Trophoblast cell (in vitro differentiated cells and primary cell): ENCODE measurements around the gene HS6ST3.

Source experiments
- DNase-seq, 2 donors: peaks; one replicate each; pipeline ENCODE4 v3.0.0-alpha.2; 2016
- H2AFZ ChIP-seq: 2 replicates; pipeline ENCODE4 v1.6.1; 2013; ENCODE audit warnings: low read length, moderate library complexity, mild to moderate bottlenecking; ENCODE audit not compliant: insufficient read depth, poor library complexity
- H2AK5ac ChIP-seq: 2 replicates; pipeline ENCODE4 v1.6.1; 2013; ENCODE audit warnings: mild to moderate bottlenecking, low read length
- H2BK120ac ChIP-seq: 2 replicates; pipeline ENCODE4 v1.6.1; 2013; ENCODE audit warnings: low read length, mild to moderate bottlenecking, moderate library complexity; ENCODE audit not compliant: insufficient read depth, poor library complexity
- H2BK12ac ChIP-seq: 2 replicates; pipeline ENCODE4 v1.6.1; 2013; ENCODE audit warnings: mild to moderate bottlenecking, low read length, moderate library complexity
- H2BK5ac ChIP-seq: 2 replicates; pipeline ENCODE4 v1.6.1; 2013; ENCODE audit warnings: low read length, low read depth, moderate library complexity, mild to moderate bottlenecking; ENCODE audit not compliant: poor library complexity
- H3K14ac ChIP-seq: 2 replicates; pipeline ENCODE4 v1.6.1; 2013; ENCODE audit warnings: mild to moderate bottlenecking, low read length
- H3K18ac ChIP-seq: 2 replicates; pipeline ENCODE4 v1.6.1; 2013; ENCODE audit warnings: mild to moderate bottlenecking, low read length
- H3K23ac ChIP-seq: 2 replicates; pipeline ENCODE4 v1.6.1; 2013; ENCODE audit warnings: low read length
- H3K27ac ChIP-seq: 2 replicates; pipeline ENCODE4 v1.5.1; 2013; ENCODE audit warnings: low read depth, mild to moderate bottlenecking, inconsistent platforms, low read length, moderate library complexity
- H3K27me3 ChIP-seq: 2 replicates; pipeline ENCODE4 v1.6.1; 2013; ENCODE audit warnings: inconsistent platforms, mild to moderate bottlenecking, low read length, moderate library complexity; ENCODE audit not compliant: insufficient read depth
- H3K36me3 ChIP-seq, 2 experiments: 1 replicate in 1 of 2; 2 replicates in 1 of 2; pipeline ENCODE4 v1.6.1; 2013; ENCODE audit warnings: low read length in 2 of 2, mild to moderate bottlenecking in 2 of 2, moderate library complexity in 1 of 2; ENCODE audit not compliant: insufficient read depth in 2 of 2, control insufficient read depth in 1 of 2
- H3K4ac ChIP-seq: 2 replicates; pipeline ENCODE4 v1.6.1; 2013; ENCODE audit warnings: low read depth, mild to moderate bottlenecking, low read length, moderate library complexity
- H3K4me1 ChIP-seq, 2 experiments: 1 replicate in 1 of 2; 2 replicates in 1 of 2; pipeline ENCODE4 v1.6.1; 2013; ENCODE audit warnings: low read length in 2 of 2, mild to moderate bottlenecking in 2 of 2, moderate library complexity in 1 of 2; ENCODE audit not compliant: insufficient read depth in 2 of 2, control insufficient read depth in 1 of 2
- H3K4me2 ChIP-seq: 2 replicates; pipeline ENCODE4 v1.6.1; 2013; ENCODE audit warnings: inconsistent platforms, mild to moderate bottlenecking, low read length, moderate library complexity
- H3K4me3 ChIP-seq: 2 replicates; pipeline ENCODE4 v1.5.1; 2013; ENCODE audit warnings: mild to moderate bottlenecking, low read depth, low read length, inconsistent platforms
- H3K79me1 ChIP-seq: one replicate; pipeline ENCODE4 v1.6.1; 2013; ENCODE audit warnings: low read length
- H3K79me2 ChIP-seq: 2 replicates; pipeline ENCODE4 v1.6.1; 2013; ENCODE audit warnings: low read length, mild to moderate bottlenecking; ENCODE audit not compliant: control insufficient read depth, insufficient read depth, poor library complexity
- H3K9ac ChIP-seq: 2 replicates; pipeline ENCODE4 v1.6.1; 2013; ENCODE audit warnings: mild to moderate bottlenecking, low read length
- H3K9me3 ChIP-seq: 2 replicates; pipeline ENCODE4 v1.6.1; 2013; ENCODE audit warnings: low read depth, mild to moderate bottlenecking, control low read depth, inconsistent platforms, low read length; ENCODE audit not compliant: insufficient read depth
- H4K12ac ChIP-seq: 2 replicates; pipeline ENCODE4 v1.6.1; 2013; ENCODE audit warnings: low read depth, mild to moderate bottlenecking, low read length, moderate library complexity
- H4K8ac ChIP-seq: 2 replicates; pipeline ENCODE4 v1.6.1; 2013; ENCODE audit warnings: low read depth, mild to moderate bottlenecking, low read length, moderate library complexity
- H4K91ac ChIP-seq: one replicate; pipeline ENCODE4 v1.6.1; 2013; ENCODE audit warnings: low read depth, mild to moderate bottlenecking, low read length, moderate library complexity
- WGBS: extraction: QIAGEN DNeasy Blood & Tissue Kit; methylation state at CpG from one replicate; pipeline ENCODE4 v1.1.7; 2013; ENCODE audit warnings: missing lambda C conversion rate; ENCODE audit not compliant: insufficient read length, insufficient coverage; ENCODE audit errors: extremely low coverage; 5-methylcytosine and 5-hydroxymethylcytosine counted together

Gene HS6ST3

GRCh38 chr13:96499656-96500055 lies 409.7 kb downstream of the HS6ST3 start:
- H3K79me1 ChIP-seq: no peaks in the 10 kb centered on the region
- no peak overlapping the region for H2BK5ac ChIP-seq
- no peak overlapping the region for H3K23ac ChIP-seq
- no peak overlapping the region for H4K8ac ChIP-seq
- H3K4me1 ChIP-seq: no peaks in the 10 kb centered on the region
- H2AFZ ChIP-seq: no peak overlapping the region
- H3K36me3 ChIP-seq: no peaks in the 10 kb centered on the region
- no peak overlapping the region for H3K18ac ChIP-seq
- H3K9ac ChIP-seq: no peak overlapping the region
- no peak overlapping the region for H4K91ac ChIP-seq
- H3K14ac ChIP-seq: no peak overlapping the region
- no peak overlapping the region for H3K4me3 ChIP-seq
- no peak overlapping the region for H3K4me2 ChIP-seq
- no peak overlapping the region for H2AK5ac ChIP-seq
- H3K79me2 ChIP-seq: no peaks in the 10 kb centered on the region
- DNase-seq: no peak
- whole genome bisulfite sequencing: no CpG with 5 or more reads among the region's 5 CpGs
- no peak overlapping the region for H2BK12ac ChIP-seq
- no peak overlapping the region for H3K4ac ChIP-seq
- H2BK120ac ChIP-seq: no peak overlapping the region
- H3K27me3 ChIP-seq: no peaks in the 10 kb centered on the region
- no peak overlapping the region for H3K27ac ChIP-seq
- H4K12ac ChIP-seq: no peak overlapping the region
- H3K9me3 ChIP-seq: peaks cover 2% of the 10 kb centered on the region

DNA sequence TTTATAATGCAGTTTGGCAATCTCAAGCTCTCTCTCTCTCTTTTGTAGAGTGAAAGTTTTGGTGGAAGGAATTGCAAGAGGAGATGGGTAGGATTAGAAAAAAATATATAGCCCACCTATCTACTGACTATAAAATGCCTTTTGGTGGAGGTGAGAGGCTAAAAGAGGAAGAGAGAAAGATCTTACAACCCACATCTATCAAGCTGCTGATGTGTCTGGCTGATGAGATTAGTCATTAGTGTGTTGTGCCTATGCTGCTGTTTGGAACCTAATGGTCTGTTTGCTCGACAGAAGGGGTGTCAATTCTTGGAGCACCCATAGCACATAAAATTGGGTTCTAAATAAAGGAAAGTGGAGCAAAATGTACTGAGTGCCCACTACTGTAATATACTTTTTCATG lies 411.0 kb downstream of the HS6ST3 start:
- Histone ChIP-seq H2BK5ac (no peak overlapping the region), H3K18ac (no peak overlapping the region), H2AFZ (no peak overlapping the region), H2BK12ac (no peak overlapping the region), H3K9me3 (no peaks in the 10 kb centered on the region), H2BK120ac (no peak overlapping the region), H3K4me3 (no peak overlapping the region), H4K12ac (no peak overlapping the region), H3K79me2 (no peaks in the 10 kb centered on the region), H3K4ac (no peak overlapping the region), H3K14ac (no peak overlapping the region), H3K4me1 (no peaks in the 10 kb centered on the region), H4K8ac (no peak overlapping the region), H3K9ac (no peak overlapping the region), H4K91ac (no peak overlapping the region), H3K36me3 (no peaks in the 10 kb centered on the region), H3K27ac (no peak overlapping the region), H3K23ac (no peak overlapping the region), H3K4me2 (no peak overlapping the region), H3K79me1 (no peaks in the 10 kb centered on the region), H3K27me3 (no peaks in the 10 kb centered on the region), H2AK5ac (no peak overlapping the region)
- no CpG with 5 or more reads among the region's 1 CpG for WGBS
- DNase-seq: no peak

- Histone ChIP-seq H2AK5ac (no peak overlapping the region), H3K14ac (no peak overlapping the region), H3K18ac (no peak overlapping the region), H3K4me1 (no peaks in the 10 kb centered on the region), H2BK12ac (no peak overlapping the region), H4K12ac (no peak overlapping the region), H3K4me3 (no peak overlapping the region), H3K9ac (no peak overlapping the region), H3K27ac (no peak overlapping the region), H3K36me3 (no peaks in the 10 kb centered on the region), H2BK5ac (no peak overlapping the region), H3K27me3 (no peaks in the 10 kb centered on the region), H4K91ac (no peak overlapping the region), H3K79me2 (no peaks in the 10 kb centered on the region), H4K8ac (no peak overlapping the region), H3K4ac (no peak overlapping the region), H3K9me3 (no peaks in the 10 kb centered on the region), H3K23ac (no peak overlapping the region), H2AFZ (no peak overlapping the region), H2BK120ac (no peak overlapping the region), H3K4me2 (no peak overlapping the region), H3K79me1 (no peaks in the 10 kb centered on the region)
- DNase-seq: no peak
- WGBS: no CpG with 5 or more reads among the region's 1 CpG
Measured at GRCh38 chr13:96503481-96503880, 413.6 kb downstream of the HS6ST3 start.

DNA sequence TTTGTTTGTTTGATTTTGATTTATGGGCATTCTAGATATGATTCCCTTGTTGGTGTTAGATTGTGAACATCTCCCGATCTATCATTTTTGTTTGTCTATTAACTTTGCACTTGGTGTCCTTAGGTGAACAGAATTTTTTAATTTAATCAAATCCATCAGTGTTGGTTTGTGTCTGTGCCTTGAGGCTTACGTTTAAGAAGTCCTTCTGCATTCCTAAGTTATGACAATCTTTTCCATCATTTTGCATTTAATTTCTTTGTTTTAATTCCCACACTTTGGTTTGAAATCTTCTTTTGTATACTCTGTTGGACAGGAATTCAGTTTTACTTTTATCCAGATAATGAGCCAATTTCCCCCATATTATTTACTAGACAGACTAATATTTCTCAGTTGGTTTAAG lies 421.7 kb downstream of the HS6ST3 start:
- H3K79me2 ChIP-seq: no peaks in the 10 kb centered on the region
- no CpG with 5 or more reads among the region's 2 CpGs for WGBS

More for the DNA sequence above, 421.7 kb downstream of the HS6ST3 start:
- Histone ChIP-seq H2BK120ac (no peak overlapping the region), H2BK12ac (no peak overlapping the region), H2AFZ (no peak overlapping the region), H3K27ac (no peak overlapping the region), H4K91ac (no peak overlapping the region), H3K9ac (no peak overlapping the region), H2AK5ac (no peak overlapping the region), H3K4me1 (no peaks in the 10 kb centered on the region), H3K9me3 (no peaks in the 10 kb centered on the region), H4K12ac (no peak overlapping the region), H3K14ac (no peak overlapping the region), H3K79me1 (no peaks in the 10 kb centered on the region), H3K27me3 (no peaks in the 10 kb centered on the region), H3K23ac (no peak overlapping the region), H3K36me3 (no peaks in the 10 kb centered on the region), H3K4me2 (no peak overlapping the region), H3K4ac (no peak overlapping the region), H3K4me3 (no peak overlapping the region), H4K8ac (no peak overlapping the region), H2BK5ac (no peak overlapping the region), H3K18ac (no peak overlapping the region)
- peak in 1 of 2 donors; percentile 17 for DNase-seq
